NCI-H2227 treated with DMSO at 0.1 percent for 48 hours (cell line): Measurements from ENCODE around the gene FGF2.
"Not testable (repeated sequence)": the region's sequence is repeated elsewhere in the genome, so short reads cannot be mapped to it uniquely, and the experiment has no call there.

Source experiments
- DNase-seq: peaks from one replicate; lab custom pipeline; 2025; lab: John Stamatoyannopoulos, UW

Gene FGF2

DNA sequence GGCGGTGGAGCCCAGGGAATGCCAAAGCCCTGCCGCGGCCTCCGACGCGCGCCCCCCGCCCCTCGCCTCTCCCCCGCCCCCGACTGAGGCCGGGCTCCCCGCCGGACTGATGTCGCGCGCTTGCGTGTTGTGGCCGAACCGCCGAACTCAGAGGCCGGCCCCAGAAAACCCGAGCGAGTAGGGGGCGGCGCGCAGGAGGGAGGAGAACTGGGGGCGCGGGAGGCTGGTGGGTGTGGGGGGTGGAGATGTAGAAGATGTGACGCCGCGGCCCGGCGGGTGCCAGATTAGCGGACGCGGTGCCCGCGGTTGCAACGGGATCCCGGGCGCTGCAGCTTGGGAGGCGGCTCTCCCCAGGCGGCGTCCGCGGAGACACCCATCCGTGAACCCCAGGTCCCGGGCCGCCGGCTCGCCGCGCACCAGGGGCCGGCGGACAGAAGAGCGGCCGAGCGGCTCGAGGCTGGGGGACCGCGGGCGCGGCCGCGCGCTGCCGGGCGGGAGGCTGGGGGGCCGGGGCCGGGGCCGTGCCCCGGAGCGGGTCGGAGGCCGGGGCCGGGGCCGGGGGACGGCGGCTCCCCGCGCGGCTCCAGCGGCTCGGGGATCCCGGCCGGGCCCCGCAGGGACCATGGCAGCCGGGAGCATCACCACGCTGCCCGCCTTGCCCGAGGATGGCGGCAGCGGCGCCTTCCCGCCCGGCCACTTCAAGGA is at the start of gene FGF2:
Gene FGF2, plus strand, starts transcription at position 279 of the 705 bp plus-strand sequence. Its CDS starts 344 bp downstream, at position 623.
- DNase-seq = no peak

DNA sequence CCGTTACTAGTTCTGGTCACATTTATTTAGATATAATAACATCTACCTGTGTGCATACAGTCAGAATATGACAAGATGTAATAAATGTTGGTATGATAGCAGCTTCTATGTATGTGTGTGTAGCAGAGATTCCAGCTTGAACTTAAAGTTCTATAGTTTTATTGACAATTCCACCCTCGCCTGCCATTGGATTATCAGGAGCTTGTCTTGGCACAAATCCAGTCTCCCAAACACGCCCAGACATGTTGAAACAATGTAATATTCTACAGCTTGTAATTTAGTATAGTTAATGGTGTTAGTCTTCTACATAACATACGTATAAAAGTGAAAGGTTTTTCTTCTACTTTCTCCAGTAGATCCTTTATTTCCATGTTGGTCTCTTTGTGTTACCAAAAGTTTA is 49.7 kb upstream of the FGF2 start:
- DNase-seq = no peak

DNA sequence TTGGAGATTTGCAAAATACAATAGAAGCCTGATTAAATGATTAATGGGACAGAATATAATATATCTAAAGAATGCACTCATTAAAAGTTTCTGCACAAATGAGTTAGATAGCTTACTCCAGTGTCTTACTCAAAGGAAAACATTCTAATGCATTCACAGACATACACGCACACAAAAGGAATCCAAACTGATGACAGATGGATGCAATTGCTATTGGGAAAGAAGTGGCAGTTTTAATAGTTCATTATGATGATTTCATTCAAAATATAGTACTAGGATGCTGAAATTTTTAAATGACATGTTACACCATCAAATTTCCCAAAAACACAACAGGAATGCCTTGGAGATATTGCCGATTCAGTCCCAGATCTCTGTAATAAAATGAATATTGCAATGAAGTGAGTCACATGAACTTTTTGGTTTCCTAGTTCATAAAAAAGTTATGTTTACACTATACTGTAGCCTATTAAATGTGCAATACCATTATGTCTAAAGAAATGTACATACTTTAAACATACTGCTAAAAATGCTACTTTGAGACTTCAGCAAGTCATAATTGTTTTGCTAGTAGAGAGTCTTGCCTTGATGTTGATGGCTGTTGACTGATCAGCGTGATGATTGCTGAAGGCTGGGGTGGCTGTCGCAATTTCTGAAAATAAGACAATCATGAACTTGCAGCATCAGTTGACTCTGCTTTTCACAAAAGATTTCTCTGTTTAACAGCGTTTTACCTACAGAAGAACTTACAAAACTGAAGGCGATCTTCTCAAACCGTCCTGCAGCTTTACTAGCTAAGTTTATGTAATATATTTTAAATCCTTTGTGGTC is 48.6 kb upstream of the FGF2 start:
- no peak for DNase-seq

DNA sequence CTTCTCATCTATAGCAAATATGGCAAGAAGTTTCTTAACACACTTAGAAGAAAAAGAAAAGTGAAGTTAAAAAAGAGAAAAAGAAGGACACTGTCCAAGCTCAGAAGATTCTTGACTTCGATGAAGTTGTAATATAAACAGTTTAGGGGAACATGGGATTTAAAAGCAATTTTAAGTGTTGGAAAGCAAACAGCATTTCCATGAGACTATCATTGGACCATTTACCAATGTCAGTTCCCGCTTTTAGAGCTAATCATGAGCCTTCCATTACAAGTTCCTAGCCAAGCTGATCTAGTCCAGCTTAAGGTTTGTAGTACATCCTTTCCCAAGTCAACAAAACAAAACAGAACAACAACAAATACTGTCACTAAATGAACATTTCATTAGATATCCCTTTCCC is 45.1 kb upstream of the FGF2 start:
- no peak for DNase-seq

DNA sequence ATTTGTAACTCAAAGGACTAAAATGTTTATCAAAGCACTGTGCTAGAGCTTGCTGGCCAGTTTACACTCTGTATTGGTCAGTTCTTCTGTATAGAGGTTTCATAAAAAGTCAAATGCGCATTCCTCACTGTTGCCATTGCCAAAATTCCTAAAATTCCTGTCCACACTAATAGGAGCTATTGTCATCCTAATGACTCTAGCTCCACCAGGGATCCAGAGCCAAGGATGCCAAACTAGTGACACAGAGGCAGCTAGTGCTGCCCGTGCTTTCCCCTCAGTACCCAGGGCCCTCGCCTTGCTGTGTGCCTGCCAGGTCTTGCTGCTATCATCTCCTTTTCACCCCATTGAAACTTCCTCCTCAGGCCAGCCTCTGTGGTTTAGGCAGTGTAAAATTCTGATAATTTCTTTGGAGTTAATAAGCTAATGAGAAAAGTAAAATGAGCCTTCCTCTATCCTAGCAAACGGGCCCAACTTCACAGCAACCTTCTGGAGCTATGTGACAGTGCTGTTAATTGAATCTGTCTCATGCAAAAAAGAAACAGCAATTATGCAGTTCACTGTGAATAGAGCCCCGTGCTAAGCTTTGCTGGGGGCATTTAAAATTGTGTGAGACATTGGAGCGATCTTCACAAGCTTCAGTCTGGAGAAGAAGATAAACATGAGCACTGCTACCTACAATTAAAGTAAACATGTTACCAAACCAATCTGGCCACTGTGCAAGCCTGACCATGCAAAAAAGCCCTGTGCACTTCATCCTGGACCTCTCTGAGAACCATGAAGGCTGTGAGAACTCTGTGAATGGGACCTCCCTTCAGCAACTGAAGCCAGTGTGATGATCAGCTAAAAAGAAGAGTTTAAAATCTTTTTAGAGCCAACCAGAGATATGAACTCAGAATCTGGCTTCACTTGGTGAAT is 43.1 kb upstream of the FGF2 start:
- no peak for DNase-seq

DNA sequence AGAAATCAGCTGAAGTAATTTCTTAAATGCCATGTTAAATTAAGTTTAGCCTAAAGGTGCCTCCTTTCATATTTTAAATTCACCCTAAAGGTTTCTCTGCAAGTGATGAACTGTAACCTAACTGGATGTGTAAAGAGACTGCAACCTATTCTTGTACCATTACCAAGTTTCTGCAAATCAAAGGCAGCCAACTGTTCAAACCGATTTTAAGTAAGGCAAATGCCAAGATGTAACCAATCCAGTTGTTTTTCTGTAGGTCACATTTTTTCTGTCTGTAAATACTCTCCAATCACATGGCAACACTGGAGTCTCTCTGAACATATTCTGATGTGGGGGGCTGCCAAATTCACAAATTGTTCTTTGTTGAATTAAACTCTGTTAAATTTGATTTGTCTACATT is 42.4 kb upstream of the FGF2 start:
- DNase-seq = no peak

DNA sequence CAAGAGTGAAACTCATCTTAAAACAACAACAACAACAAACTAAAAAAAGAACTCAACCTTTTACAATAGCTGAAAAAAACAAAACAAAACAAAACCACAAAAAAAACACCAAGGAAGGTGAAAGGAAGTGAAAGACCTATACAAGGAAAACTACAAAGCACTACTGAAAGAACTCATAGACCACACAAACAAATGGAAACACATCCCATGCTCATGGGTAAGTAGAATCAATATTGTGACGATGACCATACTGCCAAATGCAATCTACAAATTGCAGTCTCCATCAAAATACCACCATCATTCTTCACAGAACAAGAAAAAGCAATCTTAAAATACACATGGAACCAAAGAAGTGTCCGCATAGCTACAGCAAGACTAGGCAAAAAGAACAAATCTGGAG is 41.5 kb upstream of the FGF2 start:
- no peak for DNase-seq

DNA sequence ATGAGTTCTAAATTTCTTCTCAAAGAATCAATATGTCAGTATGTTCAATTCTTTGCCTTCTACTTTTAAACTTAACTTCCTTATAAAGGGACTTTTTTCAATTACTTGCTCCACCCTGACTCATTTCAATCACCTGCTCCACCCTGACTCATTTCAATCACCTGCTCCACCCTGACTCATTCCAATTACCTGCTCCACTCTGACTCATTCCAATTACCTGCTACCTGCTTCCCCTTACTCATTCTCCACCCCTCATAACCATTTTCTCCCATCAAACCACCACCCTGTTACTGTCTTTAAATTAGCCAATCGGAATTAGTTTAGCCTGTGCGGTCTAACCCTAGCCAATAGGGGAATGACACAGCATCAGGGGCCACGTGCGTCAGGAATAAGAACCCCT is 40.3 kb upstream of the FGF2 start:
- DNase-seq = not testable (repeated sequence)

DNA sequence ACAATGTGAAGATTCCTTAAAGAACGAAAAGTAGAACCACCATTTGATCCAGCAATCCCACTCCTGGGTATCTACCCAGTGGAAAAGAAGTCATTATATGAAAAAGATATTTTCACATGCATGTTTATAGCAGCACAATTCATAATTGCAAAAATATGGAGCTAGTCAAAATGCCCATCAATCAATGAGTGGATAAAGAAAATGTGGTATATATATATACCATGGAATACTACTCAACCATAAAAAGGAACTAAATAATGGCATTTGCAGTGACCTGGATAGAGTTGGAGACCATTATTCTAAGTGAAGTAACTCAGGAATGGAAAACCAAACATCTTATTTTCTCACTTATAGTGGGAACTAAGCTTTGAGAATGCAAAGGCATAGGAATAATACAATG is 39.7 kb upstream of the FGF2 start:
- not testable (repeated sequence) for DNase-seq

DNA sequence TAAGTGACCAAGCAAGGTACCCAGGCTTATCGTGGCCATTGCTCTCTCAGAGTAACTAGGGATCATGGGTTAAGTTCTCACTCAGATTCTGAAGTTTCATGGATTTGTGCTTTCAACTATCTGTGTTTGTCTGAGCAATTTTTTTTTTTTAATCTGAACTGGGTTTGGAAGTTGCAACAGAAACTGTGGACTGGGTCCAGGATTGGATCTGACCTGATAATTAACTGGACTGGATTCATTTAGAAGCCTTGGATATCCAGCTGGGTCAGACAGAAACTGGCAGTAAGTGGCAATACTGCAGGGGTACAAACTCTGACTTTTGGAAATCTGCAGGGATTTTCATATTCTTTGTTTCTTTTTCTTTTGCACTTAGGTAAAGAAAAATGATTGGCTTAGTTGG is 38.7 kb upstream of the FGF2 start:
- DNase-seq = no peak

DNA sequence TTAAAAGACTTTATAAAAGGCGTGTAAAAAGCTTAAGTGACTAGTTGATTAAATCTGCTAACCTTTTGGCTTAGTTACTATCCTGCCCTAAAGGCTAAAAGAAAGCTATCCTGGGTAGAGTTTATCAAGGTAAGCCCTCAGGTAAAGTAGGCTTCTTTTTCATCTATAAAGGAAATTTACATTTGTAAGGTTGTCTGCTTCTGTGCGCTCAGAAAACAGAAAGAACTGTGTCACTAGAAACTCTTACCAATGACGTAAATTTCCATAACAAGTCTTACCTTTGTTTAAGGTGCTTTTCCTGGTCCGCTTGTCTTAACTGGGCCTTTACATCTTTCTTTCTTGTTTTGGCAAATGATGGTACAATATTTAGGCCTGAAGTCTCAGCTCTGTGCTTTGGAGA is 37.7 kb upstream of the FGF2 start:
- DNase-seq = no peak

DNA sequence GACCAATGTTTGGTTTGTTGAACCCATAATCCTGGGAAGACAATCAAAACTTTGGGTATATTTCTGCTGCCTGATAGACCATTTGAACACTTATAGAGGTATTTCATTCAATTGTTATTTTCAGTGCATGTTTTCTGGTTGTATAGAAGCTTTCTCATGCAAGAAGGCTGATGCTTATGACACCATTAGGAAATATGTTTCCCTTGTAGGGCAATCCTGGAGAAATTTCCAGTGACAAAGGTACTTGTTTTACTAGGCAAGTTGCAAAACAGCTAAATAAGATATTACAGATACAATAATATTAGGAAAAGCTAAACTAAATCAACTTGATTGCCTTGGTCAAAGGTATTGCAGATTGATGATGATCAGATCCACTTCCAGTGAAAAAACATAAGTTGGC is 32.8 kb upstream of the FGF2 start:
- DNase-seq = no peak

DNA sequence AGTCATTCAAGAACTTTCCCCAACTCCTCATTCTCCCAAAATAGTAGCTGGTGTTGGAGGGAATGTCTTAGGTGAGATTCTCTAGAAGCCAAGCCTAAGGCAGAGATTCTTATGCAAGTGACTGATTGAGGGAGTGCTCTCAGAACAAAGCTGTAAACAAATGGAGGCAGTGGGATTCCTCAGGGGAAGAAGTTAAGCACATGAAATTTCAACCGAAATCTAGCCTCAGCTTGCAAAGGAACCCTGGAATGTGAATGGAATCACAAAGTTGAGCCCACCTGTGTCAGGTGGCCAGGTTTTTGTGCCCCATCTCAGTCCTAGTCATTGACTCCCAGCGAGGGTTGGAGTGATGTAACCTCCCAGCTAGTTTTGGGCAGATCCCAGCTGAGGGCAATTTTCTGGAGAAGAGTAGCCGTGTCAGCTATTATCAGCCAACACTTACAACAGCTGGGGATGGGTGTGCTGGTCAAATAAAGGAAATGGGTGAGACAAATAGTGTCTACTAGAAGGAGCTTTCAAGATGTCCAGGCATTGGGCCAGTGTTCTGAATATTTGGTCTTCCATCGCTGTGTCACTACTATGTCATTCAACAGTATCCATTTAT is 29.7 kb upstream of the FGF2 start:
- no peak for DNase-seq

DNA sequence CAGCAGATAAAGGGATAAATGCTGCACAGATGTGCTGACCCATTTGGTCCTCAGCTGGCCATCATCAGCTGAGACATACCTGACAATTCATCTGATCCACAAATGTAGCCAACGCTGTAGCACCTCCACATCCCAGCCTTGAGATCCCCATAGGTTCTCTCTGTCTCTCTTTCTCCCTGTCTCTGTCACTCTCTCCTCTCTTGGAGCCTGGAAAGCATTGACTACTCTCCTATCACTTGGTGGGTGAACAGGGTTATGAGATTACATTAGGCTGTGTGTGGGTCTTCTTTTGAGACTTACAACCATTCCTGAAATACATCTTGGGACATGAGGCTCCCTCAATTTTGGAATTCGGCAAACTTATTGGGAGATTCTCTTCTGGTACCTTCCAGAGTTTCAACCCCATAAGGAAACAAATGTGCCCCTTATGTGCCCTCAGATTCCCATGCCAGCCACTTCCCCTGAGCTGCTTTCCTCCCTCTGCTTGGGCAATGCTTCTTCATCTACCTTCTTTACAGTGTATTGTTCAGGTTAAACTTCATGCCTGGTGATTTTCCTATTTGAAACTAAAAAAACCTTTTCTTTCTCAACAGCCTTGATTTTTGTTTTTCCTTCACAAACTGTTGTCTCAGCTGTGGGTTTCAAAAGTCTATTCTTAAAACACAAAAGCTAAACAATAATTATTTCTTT is 29.1 kb upstream of the FGF2 start:
- DNase-seq = no peak

DNA sequence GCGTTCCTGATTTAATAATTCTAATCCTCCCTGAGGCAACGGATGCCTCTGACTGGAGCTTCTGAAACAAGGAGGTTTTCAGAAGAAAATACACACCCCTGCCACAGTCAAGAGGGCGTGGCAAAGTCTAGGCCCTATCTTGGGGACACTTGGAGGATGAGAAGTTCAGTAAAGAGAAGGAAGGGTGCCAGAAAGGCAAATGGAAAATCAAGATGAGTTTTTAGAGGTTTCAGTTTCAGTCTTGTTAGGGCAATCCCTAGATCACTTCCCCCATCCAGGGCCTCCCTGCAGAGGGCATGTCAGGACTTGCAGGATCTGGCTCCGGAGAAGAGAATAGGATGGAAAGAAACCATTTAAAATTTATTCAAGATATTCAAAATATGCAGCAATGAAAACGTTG is 28.5 kb upstream of the FGF2 start:
- peak; percentile 38 for DNase-seq

DNA sequence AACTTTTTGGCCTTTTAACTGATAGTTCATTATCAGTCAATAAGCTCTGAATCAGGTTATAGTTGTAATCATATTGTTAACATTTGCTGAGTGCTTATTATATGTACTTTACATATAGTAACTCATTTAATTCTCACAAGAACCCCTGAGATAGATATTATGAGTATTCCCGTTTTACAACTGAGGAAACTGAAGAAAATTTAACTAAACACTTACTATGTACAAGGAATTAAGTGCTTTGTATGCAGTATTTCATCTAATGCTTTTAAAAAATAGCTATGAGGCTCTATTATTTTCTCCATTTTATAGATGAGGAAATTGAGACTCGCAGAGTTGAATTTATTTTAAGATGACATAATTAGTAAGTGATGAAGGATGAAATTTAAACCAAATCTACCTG is 27.7 kb upstream of the FGF2 start:
- no peak for DNase-seq

DNA sequence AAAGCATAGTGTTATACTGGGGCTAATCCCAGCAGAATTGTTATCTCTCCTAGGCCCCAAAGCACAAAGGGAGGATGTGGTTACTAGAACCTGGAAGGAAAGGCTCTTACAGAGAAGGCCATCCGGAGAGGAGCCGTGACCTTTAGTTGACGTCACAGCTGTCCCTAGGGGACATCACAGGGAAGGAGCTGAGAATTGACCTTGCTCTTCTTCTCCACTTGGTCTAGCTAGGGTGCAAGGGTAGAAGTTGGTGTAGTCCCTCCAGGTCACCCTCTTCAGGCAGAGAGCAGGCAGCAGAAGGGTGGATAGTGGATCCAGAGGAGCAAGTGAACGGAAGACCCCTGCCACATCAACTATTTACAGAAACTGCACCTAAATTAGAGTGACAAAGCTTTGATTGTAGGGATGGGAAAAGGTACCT is 22.8 kb upstream of the FGF2 start:
- no peak for DNase-seq

DNA sequence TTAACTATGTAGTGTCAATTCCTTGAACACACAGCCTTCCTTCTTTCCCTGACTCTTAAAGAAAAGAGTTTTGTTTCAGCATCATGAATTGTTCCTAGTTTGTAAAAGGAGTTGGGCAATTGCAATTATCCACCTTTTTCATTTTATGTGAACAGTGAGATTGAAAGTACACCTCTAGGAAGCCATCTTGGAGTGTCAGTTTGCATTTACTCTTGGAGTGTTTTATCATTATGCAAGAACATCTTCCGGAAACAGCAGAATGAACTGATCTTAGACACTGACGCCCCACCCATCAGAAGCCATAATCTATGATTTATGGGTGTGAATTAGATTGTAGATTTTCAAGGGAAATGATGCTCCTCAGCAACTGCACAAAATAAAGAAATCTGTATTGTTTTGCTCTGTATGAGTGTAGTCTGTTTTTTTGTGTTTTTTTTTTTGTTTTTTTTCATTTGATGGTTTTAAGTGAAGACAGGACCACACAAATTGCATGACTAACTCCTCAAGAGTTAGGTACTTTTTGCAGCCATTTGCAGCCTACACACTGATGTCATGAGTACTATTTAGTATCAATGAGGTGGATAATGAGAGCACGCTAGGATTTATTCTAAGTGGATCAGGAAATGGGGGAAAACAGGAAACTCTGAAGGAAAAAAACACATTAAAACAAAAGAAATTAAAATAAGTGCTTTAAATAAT is 19.5 kb upstream of the FGF2 start:
- DNase-seq = no peak

DNA sequence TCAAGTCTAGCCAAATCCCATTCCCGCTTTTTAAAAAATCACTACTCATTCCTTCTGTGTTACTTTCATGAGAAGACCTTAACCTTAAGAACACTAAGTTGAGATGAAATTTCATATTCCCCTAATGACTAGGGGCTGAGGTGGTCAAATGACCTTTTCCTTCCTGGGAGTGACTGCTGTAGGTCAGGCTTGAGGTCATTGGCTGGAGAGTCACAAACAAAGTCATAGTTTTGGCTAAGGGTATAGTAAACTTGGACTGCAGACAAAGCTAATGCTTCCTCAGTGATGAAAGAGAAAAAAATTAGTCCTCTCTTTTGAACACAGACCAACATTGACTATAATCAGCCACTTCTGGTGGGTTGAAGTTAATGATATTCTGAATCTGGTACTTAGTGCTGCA is 16.0 kb upstream of the FGF2 start:
- DNase-seq = no peak

DNA sequence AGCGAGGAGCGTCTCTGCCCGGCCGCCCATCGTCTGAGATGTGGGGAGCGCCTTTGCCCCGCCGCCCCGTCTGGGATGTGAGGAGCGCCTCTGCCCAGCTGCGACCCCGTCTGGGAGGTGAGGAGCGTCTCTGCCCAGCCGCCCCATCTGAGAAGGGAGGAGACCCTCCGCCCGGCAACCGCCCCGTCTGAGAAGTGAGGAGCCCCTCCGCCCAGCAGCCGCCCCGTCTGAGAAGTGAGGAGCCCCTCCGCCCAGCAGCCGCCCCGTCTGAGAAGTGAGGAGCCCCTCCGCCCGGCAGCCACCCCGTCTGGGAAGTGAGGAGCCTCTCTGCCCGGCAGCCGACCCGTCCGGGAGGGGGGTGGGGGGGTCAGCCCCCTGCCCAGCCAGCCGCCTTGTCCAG is 14.8 kb upstream of the FGF2 start:
- not testable (repeated sequence) for DNase-seq

DNA sequence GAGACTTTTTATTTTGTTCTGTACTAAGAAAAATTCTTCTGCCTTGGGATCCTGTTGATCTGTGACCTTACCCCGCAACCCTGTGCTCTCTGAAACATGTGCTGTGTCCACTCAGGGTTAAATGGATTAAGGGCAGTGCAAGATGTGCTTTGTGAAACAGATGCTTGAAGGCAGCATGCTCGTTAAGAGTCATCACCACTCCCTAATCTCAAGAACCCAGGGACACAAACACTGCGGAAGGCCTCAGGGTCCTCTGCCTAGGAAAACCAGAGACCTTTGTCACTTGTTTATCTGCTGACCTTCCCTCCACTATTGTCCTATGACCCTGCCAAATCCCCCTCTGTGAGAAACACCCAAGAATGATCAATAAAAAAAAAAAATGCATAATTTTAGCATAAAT is 13.8 kb upstream of the FGF2 start:
- not testable (repeated sequence) for DNase-seq
